Esophagus muscularis mucosa (tissue), 4 donors: Measurements from ENCODE around the gene AMELY. TPM values are rescaled to one million over a fixed set of nuclear protein-coding genes. Genes with fewer than 3 reads are reported as not detected.

Source experiments
- DNase-seq: peaks from one replicate; pipeline ENCODE4 v3.0.0-alpha.2; 2017; ENCODE audit errors: extremely low spot score
- H3K27ac ChIP-seq, 4 donors: fragments of 200-600 bp; sonication (generic); replicated peaks in 1 of 4; 1 replicate in 3 of 4; 2 replicates in 1 of 4; pipeline ENCODE4 v1.5.1; 2016 to 2019; ENCODE audit warnings: mild to moderate bottlenecking in 1 of 4
- H3K27me3 ChIP-seq, 4 donors: fragments of 200-600 bp; sonication (generic); one replicate each; pipeline versions ENCODE4 v1.5.1 to v1.6.0; 2016 to 2019
- H3K36me3 ChIP-seq, 4 donors: fragments of 200-600 bp; sonication (generic); one replicate each; pipeline ENCODE4 v1.5.1; 2016 to 2019
- H3K4me1 ChIP-seq, 4 donors: fragments of 200-600 bp; sonication (generic); one replicate each; pipeline ENCODE4 v1.5.1; 2016 to 2019
- H3K4me3 ChIP-seq, 4 donors: fragments of 200-600 bp; sonication (generic); 1 replicate in 2 of 4; 2 replicates in 2 of 4; pipeline ENCODE4 v1.5.1; 2016 to 2019; ENCODE audit warnings: mild to moderate bottlenecking in 4 of 4, moderate library complexity in 1 of 4
- H3K9me3 ChIP-seq, 4 donors: fragments of 200-600 bp; sonication (generic); 1 replicate in 3 of 4; 2 replicates in 1 of 4; pipeline ENCODE4 v1.5.1; 2016 to 2019
- EP300 ChIP-seq: sonication (generic); formaldehyde crosslinking; IDR thresholded peaks from one replicate; pipeline ENCODE4 v1.6.1; 2017; ENCODE audit warnings: antibody characterized with exemption
- POLR2A ChIP-seq: fragments of 450-650 bp; IDR thresholded peaks from one replicate; pipeline ENCODE4 v1.6.1; 2017; ENCODE audit warnings: antibody characterized with exemption, moderate library complexity, mild to moderate bottlenecking, low read depth
- POLR2AphosphoS5 ChIP-seq, 2 donors: sonication (generic); formaldehyde crosslinking; IDR thresholded peaks; one replicate each; pipeline ENCODE4 v1.6.1; 2017; ENCODE audit warnings: antibody characterized with exemption in 2 of 2
- WGBS: methylation state at CpG from one replicate; pipeline ENCODE4 v1.1.5; 2018; 5-methylcytosine and 5-hydroxymethylcytosine counted together
- intact Hi-C: fragments of 100-400 bp; cut with DNase I; formaldehyde crosslinking; loops from one replicate; pipeline ENCODE4 v1.15.1; 2023
- total RNA-seq, 4 donors: library from RNA; depleted of rRNA; stranded (reverse); fragments of >200 nt; gene quantifications; one replicate each; pipeline versions ENCODE4 v1.1.0 to v1.2.1, GENCODE V29; 2016
- TF ChIP-seq, protein P1 (sequence below), 3 experiments: fragments of 200-600 bp in 2 of 3; fragments of 450-650 bp in 1 of 3; sonication (generic) in 2 of 3; IDR thresholded peaks; one replicate each; pipeline ENCODE4 v1.5.1; 2017 to 2019; ENCODE audit warnings: antibody characterized with exemption in 3 of 3, mild to moderate bottlenecking in 2 of 3, moderate library complexity in 1 of 3

The AMELY gene
- total RNA-seq, 4 donors from 2014 or later, result not detected

DNA sequence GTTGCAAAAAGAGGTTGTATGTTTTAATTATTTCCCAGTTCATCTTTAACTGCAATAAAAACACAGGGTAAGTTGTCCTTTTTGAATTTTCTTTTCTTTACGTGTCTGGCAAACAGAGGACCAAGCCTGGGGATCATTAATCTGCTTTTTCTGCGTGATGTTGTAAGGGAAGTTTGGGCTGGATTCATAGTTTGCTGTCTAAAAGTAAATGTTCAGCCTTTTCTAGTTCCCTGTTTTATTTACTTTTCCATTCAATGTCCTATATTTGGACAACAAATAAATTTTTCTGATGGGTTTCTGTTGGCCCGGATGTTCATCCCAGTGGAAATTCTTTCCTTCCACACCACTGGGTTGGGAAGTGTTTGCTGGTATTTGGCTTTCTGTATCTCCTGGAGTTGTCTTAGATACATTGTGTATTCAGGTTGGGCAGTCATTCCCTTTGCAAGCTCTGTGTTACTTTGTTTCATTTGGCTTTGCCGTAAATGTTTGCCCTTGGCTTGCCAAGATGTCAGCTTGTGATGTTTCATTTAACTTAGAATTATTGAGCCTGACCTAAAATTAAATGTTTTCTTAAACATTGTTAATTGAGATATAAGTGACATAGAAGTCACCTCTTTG is 20.3 kb upstream of the AMELY start:
- TF ChIP-seq, protein P1, sequence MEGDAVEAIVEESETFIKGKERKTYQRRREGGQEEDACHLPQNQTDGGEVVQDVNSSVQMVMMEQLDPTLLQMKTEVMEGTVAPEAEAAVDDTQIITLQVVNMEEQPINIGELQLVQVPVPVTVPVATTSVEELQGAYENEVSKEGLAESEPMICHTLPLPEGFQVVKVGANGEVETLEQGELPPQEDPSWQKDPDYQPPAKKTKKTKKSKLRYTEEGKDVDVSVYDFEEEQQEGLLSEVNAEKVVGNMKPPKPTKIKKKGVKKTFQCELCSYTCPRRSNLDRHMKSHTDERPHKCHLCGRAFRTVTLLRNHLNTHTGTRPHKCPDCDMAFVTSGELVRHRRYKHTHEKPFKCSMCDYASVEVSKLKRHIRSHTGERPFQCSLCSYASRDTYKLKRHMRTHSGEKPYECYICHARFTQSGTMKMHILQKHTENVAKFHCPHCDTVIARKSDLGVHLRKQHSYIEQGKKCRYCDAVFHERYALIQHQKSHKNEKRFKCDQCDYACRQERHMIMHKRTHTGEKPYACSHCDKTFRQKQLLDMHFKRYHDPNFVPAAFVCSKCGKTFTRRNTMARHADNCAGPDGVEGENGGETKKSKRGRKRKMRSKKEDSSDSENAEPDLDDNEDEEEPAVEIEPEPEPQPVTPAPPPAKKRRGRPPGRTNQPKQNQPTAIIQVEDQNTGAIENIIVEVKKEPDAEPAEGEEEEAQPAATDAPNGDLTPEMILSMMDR (IDR thresholded peaks at IDR 0.05), result no peak
- TF ChIP-seq POLR2AphosphoS5 (IDR thresholded peaks at IDR 0.05) (no peak), EP300 (no peak), POLR2A (no peak)
- no peak overlapping the region for H3K27ac ChIP-seq
- no peaks in the 10 kb centered on the region for H3K9me3 ChIP-seq
- intact Hi-C loops, result no loop called here
- H3K4me1 ChIP-seq, result no peaks in the 10 kb centered on the region
- H3K27me3 ChIP-seq, result no peaks in the 10 kb centered on the region
- DNase-seq, result no peak
- H3K36me3 ChIP-seq, result no peaks in the 10 kb centered on the region
- WGBS, result no CpG with 5 or more reads among the region's 4 CpGs
- no peak overlapping the region for H3K4me3 ChIP-seq

DNA sequence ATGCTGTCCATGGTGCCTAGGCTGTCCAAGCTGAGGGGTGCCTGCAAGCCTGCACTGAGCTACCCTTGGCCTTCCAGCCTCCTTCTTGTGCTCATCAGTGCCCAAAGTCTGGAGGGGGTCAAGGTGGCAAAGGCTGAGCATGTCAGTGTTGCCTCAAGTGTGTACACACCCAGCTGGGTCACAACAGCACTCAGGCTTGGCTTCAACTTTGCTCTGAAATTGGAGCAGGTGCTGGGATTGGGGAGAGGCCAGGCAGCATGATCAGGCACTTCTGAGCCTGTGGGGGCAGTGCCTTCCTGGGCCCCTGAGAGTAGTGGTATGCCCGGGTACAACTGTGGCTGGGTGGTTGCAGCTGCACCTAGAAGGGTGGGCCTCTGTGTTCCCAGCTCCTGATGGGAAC is 17.7 kb upstream of the AMELY start:
- no CpG with 5 or more reads among the region's 1 CpG for WGBS
- Histone ChIP-seq H3K4me3 (no peak overlapping the region), H3K9me3 (no peaks in the 10 kb centered on the region), H3K36me3 (no peaks in the 10 kb centered on the region), H3K4me1 (no peaks in the 10 kb centered on the region), H3K27ac (no peak overlapping the region), H3K27me3 (no peaks in the 10 kb centered on the region)
- TF ChIP-seq EP300, result no peak
- TF ChIP-seq, protein P1 (IDR thresholded peaks at IDR 0.05), result no peak
- TF ChIP-seq POLR2AphosphoS5 (IDR thresholded peaks at IDR 0.05), result no peak
- TF ChIP-seq POLR2A, result no peak
- intact Hi-C loops, result no loop called here
- DNase-seq, result no peak

DNA sequence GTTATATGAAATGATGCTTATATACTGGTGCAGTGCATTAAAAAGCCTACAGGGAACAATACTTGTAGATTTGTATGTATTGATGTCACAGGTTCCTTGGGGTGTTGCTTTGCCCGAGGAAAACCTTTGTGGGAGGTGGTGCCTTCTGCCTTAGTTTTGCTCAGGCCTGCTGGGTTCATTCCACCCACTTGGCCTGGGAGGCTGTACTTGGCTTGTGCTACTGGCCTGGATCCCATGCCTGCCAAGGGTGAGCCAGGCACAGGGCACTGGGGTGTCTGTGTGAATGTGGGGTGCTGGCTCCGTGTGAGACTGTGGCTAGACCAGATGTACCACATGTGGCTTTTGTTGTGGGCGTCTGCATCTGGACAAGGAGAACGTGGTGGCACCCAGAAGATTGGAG is 16.7 kb upstream of the AMELY start:
- no peaks in the 10 kb centered on the region for H3K9me3 ChIP-seq
- no CpG with 5 or more reads among the region's 4 CpGs for WGBS
- H3K4me1 ChIP-seq, result no peaks in the 10 kb centered on the region
- no peak for TF ChIP-seq EP300
- TF ChIP-seq, protein P1 (IDR thresholded peaks at IDR 0.05), result no peak
- TF ChIP-seq POLR2A, result no peak
- TF ChIP-seq POLR2AphosphoS5 (IDR thresholded peaks at IDR 0.05), result no peak
- no peak overlapping the region for H3K4me3 ChIP-seq
- H3K27me3 ChIP-seq, result no peaks in the 10 kb centered on the region
- DNase-seq, result no peak
- intact Hi-C loops, result no loop called here
- H3K27ac ChIP-seq, result no peak overlapping the region
- no peaks in the 10 kb centered on the region for H3K36me3 ChIP-seq

DNA sequence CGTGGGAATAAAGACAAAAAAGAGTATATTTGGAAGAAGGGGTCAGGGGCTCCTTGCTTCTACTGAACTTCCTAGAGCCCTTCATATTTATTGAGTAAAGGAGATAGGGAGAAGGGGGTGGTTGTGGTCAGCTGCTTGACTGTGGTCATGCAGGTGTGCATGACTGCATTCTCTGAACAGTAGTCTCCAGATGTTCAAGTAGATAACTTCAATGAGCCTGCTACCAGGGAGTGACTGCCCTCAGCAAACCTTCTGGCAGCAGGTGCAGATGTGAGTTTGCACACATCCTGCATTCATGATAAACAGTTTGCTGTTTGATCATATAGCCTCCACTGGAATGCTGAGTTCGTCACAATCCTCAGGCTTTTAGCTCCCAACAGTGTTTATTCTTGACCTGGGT is 9.5 kb upstream of the AMELY start:
- Histone ChIP-seq H3K27ac (no peak overlapping the region), H3K4me3 (no peak overlapping the region), H3K4me1 (no peaks in the 10 kb centered on the region), H3K9me3 (no peaks in the 10 kb centered on the region), H3K36me3 (no peaks in the 10 kb centered on the region), H3K27me3 (no peaks in the 10 kb centered on the region)
- TF ChIP-seq POLR2AphosphoS5 (IDR thresholded peaks at IDR 0.05), result no peak
- no peak for TF ChIP-seq POLR2A
- TF ChIP-seq, protein P1 (IDR thresholded peaks at IDR 0.05), result no peak
- no peak for TF ChIP-seq EP300
- intact Hi-C loops, result no loop called here
- no peak for DNase-seq
- WGBS, result no CpG with 5 or more reads among the region's 2 CpGs

- Histone ChIP-seq H3K36me3 (no peaks in the 10 kb centered on the region), H3K9me3 (no peaks in the 10 kb centered on the region), H3K4me1 (peaks cover 0 to 11% (median 4%) of the 10 kb centered on the region in 4 donors), H3K4me3 (no peak overlapping the region), H3K27ac (no peak overlapping the region), H3K27me3 (peaks cover 0 to 27% (median 0%) of the 10 kb centered on the region in 4 donors)
- no peak for DNase-seq
- intact Hi-C loops, result no loop called here
- TF ChIP-seq POLR2A (no peak), POLR2AphosphoS5 (IDR thresholded peaks at IDR 0.05) (no peak), EP300 (no peak)
- TF ChIP-seq, protein P1 (IDR thresholded peaks at IDR 0.05), result no peak
Measured at GRCh38 chrY:6913362-6913761, 1.8 kb upstream of the AMELY start.
